Activated naive CD8-positive, alpha-beta T cell treated with anti-CD3 and anti-CD28 coated beads, Interleukin-2, amount 10 ng/mL, durations not matched to agents 7 days and 5 days (primary cell): ENCODE data around the gene CSGALNACT2. TPM values are rescaled to one million over a fixed set of nuclear protein-coding genes. Genes with fewer than 3 reads are reported as not detected.
"Not testable (repeated sequence)": the region's sequence is repeated elsewhere in the genome, so short reads cannot be mapped to it uniquely, and the experiment has no call there.

Source experiments
- ATAC-seq: fragments of 150-1000 bp; cut with Tn5 transposase; one replicate; pipeline ENCODE4 v1.10.0; 2021; ENCODE audit warnings: low read depth, moderate library complexity
- POLR2A ChIA-PET: fragments of 350-600 bp; sonication (Branson Sonifier 250); formaldehyde crosslinking; loops from one replicate; lab custom pipeline; 2021; ENCODE audit warnings: antibody characterized with exemption; lab: Charles Lee
- DNase-seq: peaks from one replicate; pipeline ENCODE4 v3.0.0; 2021
- H3K27ac Mint-ChIP-seq: one replicate; pipeline ENCODE4 v1.8.0; 2022; ENCODE audit warnings: mild to moderate bottlenecking, mixed read lengths
- H3K27me3 Mint-ChIP-seq: one replicate; pipeline ENCODE4 v1.8.0; 2022; ENCODE audit warnings: mild to moderate bottlenecking, moderate library complexity, mixed read lengths
- H3K36me3 Mint-ChIP-seq: one replicate; pipeline ENCODE4 v1.8.0; 2021; ENCODE audit warnings: mild to moderate bottlenecking, mixed read lengths
- H3K4me1 Mint-ChIP-seq: one replicate; pipeline ENCODE4 v1.8.0; 2021; ENCODE audit warnings: mixed read lengths
- H3K4me3 Mint-ChIP-seq: one replicate; pipeline ENCODE4 v1.8.0; 2022; ENCODE audit warnings: mild to moderate bottlenecking, moderate library complexity, mixed read lengths
- H3K9me3 Mint-ChIP-seq: one replicate; pipeline ENCODE4 v1.8.0; 2021; ENCODE audit warnings: mixed read lengths
- total RNA-seq, 2 experiments: library from RNA; stranded (reverse); gene quantifications; one replicate each; pipeline ENCODE4 v1.2.3, GENCODE V29; 2021

The CSGALNACT2 gene
- total RNA-seq, 2 experiments from 2014 or later, result 37.2 to 39.5 TPM

GRCh38 chr10:43218951-43219837 lies 80.9 kb downstream of the CSGALNACT2 start:
- Mint-ChIP-seq H3K27ac (no peak overlapping the region), H3K27me3 (peaks cover 4% of the 10 kb centered on the region), H3K4me3 (no peak overlapping the region), H3K4me1 (peaks cover 3% of the 10 kb centered on the region), H3K9me3 (no peaks in the 10 kb centered on the region), H3K36me3 (no peaks in the 10 kb centered on the region)
- no peak for ATAC-seq
- POLR2A ChIA-PET, result interaction anchor here (2.0 kb wide), 1 partner anchor 80 kb away, joined by 5 read pairs; the partner anchor contains the start of gene CSGALNACT2
- peak; percentile 18 for DNase-seq

GRCh38 chr10:43219848-43220247 lies 81.6 kb downstream of the CSGALNACT2 start:
- H3K27ac Mint-ChIP-seq, result no peak overlapping the region
- POLR2A ChIA-PET, result no interaction called here
- ATAC-seq, result no peak
- H3K36me3 Mint-ChIP-seq, result no peaks in the 10 kb centered on the region
- peaks cover 5% of the 10 kb centered on the region for H3K27me3 Mint-ChIP-seq
- no peak overlapping the region for H3K4me3 Mint-ChIP-seq
- DNase-seq, result peak; percentile 7
- peaks cover 3% of the 10 kb centered on the region for H3K4me1 Mint-ChIP-seq
- H3K9me3 Mint-ChIP-seq, result no peaks in the 10 kb centered on the region

- not testable (repeated sequence) for ATAC-seq, H3K27ac Mint-ChIP-seq, DNase-seq, H3K4me1 Mint-ChIP-seq, H3K4me3 Mint-ChIP-seq, H3K27me3 Mint-ChIP-seq, H3K36me3 Mint-ChIP-seq, H3K9me3 Mint-ChIP-seq
- POLR2A ChIA-PET, result interaction anchor here (0.7 kb wide), 1 partner anchor 53 kb away, joined by 3 read pairs; no protein-coding TSS in a partner anchor
Measured at GRCh38 chr10:43220251-43220650, 82.0 kb downstream of the CSGALNACT2 start.

DNA sequence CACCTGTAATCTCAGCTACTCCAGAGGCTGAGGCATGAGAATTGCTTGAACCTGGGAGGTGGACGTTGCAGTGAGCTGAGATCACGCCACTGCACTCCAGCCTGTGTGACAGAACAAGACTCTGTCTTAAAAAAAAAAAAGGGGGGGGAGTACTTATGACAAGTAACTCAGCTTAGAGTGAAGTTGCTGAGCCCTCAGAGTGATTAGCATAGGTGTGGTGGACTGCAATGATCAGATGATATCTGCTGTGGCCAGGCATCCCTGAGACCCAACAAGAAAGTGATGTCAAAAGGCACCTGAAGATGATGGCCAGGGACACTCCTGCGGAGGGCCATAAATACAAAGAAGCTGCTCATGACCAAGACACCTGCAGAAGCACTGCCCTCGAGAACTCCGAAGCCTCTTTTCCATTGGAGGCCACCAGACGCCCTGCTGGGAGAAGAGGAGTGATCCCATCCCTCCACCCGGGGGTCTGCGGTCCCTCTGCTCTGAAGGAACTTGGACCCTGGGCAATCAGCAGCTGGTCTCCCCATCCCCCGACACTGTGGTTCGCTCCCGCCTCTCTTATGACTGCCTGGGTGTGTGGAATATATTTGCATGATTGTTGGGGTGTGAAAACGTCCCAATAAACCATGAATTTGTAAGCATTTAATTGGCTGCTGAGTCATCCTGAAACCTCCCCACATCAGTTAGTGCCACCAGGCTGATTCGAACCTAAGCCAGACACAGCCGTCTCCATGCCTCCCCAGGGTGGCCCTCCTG lies 82.6 kb downstream of the CSGALNACT2 start:
- no peaks in the 10 kb centered on the region for H3K9me3 Mint-ChIP-seq
- H3K4me3 Mint-ChIP-seq, result no peak overlapping the region
- peaks cover 7% of the 10 kb centered on the region for H3K4me1 Mint-ChIP-seq
- DNase-seq (peak; percentile 17), ATAC-seq (no peak)
- H3K27ac Mint-ChIP-seq, result no peak overlapping the region
- H3K27me3 Mint-ChIP-seq, result peaks cover 14% of the 10 kb centered on the region
- no peaks in the 10 kb centered on the region for H3K36me3 Mint-ChIP-seq
- POLR2A ChIA-PET, result interaction anchor here (0.7 kb wide), 1 partner anchor 54 kb away, joined by 3 read pairs; no protein-coding TSS in a partner anchor

- H3K27me3 Mint-ChIP-seq, result peaks cover 14% of the 10 kb centered on the region
- no peak overlapping the region for H3K4me3 Mint-ChIP-seq
- POLR2A ChIA-PET, result no interaction called here
- H3K27ac Mint-ChIP-seq, result no peak overlapping the region
- ATAC-seq, result peak; percentile 40
- H3K4me1 Mint-ChIP-seq, result peaks cover 8% of the 10 kb centered on the region
- no peaks in the 10 kb centered on the region for H3K36me3 Mint-ChIP-seq
- no peaks in the 10 kb centered on the region for H3K9me3 Mint-ChIP-seq
- DNase-seq, result peak; percentile 33
Measured at GRCh38 chr10:43221419-43222209, 83.4 kb downstream of the CSGALNACT2 start.

DNA sequence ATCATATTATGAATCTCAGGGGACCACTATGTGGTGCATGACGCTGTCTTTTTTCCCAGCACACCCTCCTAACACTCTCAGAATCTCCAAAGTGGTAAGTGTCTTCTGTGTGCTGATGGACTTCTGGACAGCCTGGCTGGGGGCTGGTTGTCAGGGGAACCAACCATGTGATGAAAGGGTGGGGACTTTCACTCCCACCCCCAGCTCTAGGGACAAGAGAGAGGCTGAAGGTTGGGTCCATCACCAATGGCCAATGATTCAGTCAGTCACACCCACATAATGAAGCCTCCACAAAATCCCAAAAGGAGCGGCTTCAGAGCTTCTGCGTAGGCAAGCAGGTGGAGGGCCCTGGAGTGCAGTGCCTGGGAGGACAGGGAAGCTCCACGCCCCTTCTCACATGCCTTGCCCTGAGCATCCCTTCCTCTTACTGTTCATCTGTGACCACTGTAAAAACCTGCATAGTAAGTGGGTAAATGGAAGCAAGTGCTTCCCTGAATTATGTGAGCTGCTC lies 84.0 kb downstream of the CSGALNACT2 start:
- peak; percentile 4 for DNase-seq
- ATAC-seq, result no peak
- Mint-ChIP-seq H3K4me3 (no peak overlapping the region), H3K9me3 (no peaks in the 10 kb centered on the region), H3K36me3 (no peaks in the 10 kb centered on the region), H3K27me3 (peaks cover 14% of the 10 kb centered on the region), H3K4me1 (peaks cover 10% of the 10 kb centered on the region), H3K27ac (no peak overlapping the region)
- POLR2A ChIA-PET, result no interaction called here

DNA sequence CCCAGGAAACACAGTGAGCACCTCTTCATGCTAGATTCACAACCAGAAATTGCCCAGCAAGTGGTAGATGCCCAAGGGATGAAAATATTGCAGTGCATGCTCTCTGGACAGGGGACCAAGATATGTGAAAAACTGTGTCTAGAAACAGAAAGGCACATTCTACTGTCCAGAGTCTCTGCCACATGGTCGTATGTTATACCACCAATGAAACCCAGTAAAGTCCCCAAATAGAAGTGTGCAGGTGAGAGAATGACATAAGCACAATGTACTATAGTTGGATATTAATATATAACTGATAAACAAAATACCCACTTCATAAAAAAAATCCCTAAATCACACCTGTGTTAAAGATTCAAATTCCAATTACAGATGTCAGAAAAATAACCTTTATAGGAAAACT lies 84.8 kb downstream of the CSGALNACT2 start:
- peaks cover 17% of the 10 kb centered on the region for H3K27me3 Mint-ChIP-seq

GRCh38 chr10:43224321-43224720 lies 86.1 kb downstream of the CSGALNACT2 start:
- Mint-ChIP-seq H3K27ac (no peak overlapping the region), H3K36me3 (no peaks in the 10 kb centered on the region), H3K4me1 (peaks cover 23% of the 10 kb centered on the region), H3K4me3 (no peak overlapping the region), H3K27me3 (peaks cover 28% of the 10 kb centered on the region), H3K9me3 (no peaks in the 10 kb centered on the region)
- no peak for DNase-seq
- POLR2A ChIA-PET, result no interaction called here
- no peak for ATAC-seq

More for the DNA sequence above, 84.8 kb downstream of the CSGALNACT2 start:
- no peaks in the 10 kb centered on the region for H3K9me3 Mint-ChIP-seq
- peaks cover 15% of the 10 kb centered on the region for H3K4me1 Mint-ChIP-seq
- POLR2A ChIA-PET, result interaction anchor here (0.6 kb wide), 1 partner anchor 120 kb away, joined by 3 read pairs; no protein-coding TSS in a partner anchor
- no peak for ATAC-seq
- H3K4me3 Mint-ChIP-seq, result no peak overlapping the region
- H3K36me3 Mint-ChIP-seq, result no peaks in the 10 kb centered on the region
- DNase-seq, result no peak
- no peak overlapping the region for H3K27ac Mint-ChIP-seq

DNA sequence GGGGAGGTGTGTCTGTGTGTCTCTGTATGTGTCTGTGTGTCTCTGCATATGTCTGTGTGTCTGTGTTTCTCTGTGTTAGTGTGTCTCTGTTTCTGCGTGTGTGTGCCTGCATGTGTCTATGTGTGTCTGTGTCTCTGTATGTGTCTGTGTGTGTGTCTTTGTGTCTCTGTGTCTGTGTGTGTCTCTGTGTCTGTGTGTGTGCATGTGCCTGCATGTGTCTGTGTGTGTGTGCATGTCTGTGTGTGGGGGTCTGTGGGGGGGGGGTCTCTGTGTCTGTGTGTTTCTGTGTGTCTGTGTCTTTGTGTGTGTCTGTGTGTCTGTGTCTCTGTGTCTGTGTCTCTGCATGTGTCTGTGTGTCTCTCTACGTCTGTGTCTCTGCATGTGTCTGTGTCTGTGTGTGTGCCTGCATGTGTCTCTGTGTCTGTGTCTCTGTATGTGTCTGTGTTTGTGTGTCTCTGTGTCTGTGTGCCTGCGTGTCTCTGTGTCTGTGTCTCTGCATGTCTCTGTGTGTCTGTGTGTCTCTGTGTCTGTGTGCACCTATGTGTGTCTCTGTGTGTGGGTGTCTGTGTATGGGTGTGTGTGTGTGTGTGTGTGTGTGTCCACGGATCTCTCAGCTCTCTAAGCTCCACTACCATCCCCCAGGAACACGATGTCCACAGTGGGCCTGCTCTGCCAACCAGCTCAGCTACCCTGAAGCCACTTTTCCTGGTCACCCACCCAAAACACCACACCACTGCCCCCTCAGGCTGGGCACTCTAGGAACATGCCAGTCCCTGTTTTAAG lies 87.0 kb downstream of the CSGALNACT2 start:
- Mint-ChIP-seq H3K27ac (peak overlapping the region; percentile 28), H3K4me1 (peaks cover 23% of the 10 kb centered on the region), H3K9me3 (no peaks in the 10 kb centered on the region), H3K36me3 (no peaks in the 10 kb centered on the region), H3K27me3 (peaks cover 28% of the 10 kb centered on the region), H3K4me3 (no peak overlapping the region)
- ATAC-seq (no peak), DNase-seq (no peak)
- POLR2A ChIA-PET, result no interaction called here

GRCh38 chr10:43225787-43226153 lies 87.5 kb downstream of the CSGALNACT2 start:
- no peak for ATAC-seq
- no peaks in the 10 kb centered on the region for H3K9me3 Mint-ChIP-seq
- POLR2A ChIA-PET, result no interaction called here
- H3K4me3 Mint-ChIP-seq, result no peak overlapping the region
- H3K27me3 Mint-ChIP-seq, result peaks cover 29% of the 10 kb centered on the region
- no peak overlapping the region for H3K27ac Mint-ChIP-seq
- no peaks in the 10 kb centered on the region for H3K36me3 Mint-ChIP-seq
- peak; percentile 26 for DNase-seq
- H3K4me1 Mint-ChIP-seq, result peaks cover 24% of the 10 kb centered on the region

DNA sequence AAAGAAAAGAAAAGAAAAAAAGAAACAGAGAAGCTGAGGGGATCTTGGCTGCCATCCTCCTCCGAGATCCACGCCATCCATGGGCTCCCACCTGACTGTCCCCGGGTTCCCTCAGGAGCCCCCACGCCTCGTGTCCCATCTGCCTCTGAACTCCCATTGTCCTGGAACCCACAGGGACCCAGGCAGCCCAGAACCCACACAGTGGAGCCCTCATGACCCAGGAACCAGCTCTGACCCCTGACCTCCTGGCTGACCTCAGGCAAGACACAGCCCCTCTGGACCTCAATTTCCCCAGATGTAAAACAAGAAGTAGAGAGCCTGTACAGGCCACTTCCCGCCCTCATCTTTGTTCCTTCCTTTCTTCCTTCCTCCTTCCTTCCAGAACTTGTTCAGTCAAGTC lies 88.2 kb downstream of the CSGALNACT2 start:
- no peak overlapping the region for H3K4me3 Mint-ChIP-seq
- DNase-seq (peak; percentile 13), ATAC-seq (no peak)
- peaks cover 27% of the 10 kb centered on the region for H3K4me1 Mint-ChIP-seq
- no peaks in the 10 kb centered on the region for H3K9me3 Mint-ChIP-seq
- peaks cover 30% of the 10 kb centered on the region for H3K27me3 Mint-ChIP-seq
- POLR2A ChIA-PET, result no interaction called here
- H3K27ac Mint-ChIP-seq, result peak overlapping the region; percentile 13
- H3K36me3 Mint-ChIP-seq, result no peaks in the 10 kb centered on the region
